Measurements from ENCODE around the gene SYDE2.
"Not testable (repeated sequence)": the region's sequence is repeated elsewhere in the genome, so short reads cannot be mapped to it uniquely, and the experiment has no call there.

Gene SYDE2

DNA sequence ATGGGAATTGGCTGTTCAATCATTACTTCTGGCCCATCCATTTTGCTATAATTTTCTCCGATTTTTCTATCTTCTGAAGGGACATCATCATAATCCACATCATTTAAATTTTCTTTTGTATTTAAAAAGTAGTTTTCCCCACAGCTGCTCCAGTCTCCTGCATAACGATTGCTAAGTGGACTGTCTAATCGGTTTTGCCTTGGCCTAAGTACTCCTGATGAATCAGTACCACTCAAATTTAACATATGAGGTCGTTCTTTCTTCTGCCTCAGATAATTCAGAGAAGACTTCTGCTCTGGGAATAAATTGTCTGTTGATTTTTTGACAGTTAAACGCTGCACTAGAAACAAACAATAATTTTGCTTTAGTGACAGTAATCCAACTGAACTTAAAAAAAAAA is 41.9 kb downstream of the SYDE2 start:
- DNase-seq = no peak

DNA sequence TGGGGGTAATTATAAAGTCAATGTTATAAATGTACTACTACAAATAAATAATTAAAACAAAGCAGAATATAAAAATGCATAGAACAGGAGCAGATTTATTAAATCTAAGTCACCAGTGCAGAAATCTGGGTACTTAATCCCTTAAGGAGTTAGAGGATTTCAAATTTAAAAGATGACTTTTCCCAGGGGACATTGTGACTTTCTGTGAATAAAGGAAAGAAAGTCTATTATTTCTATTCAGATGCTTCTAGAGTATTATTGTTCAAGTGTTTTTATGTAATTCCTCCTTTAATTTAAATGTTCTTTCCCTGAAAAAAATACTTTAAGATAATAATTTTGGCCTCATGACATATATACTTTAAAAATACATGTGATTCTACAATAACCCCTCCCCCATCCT is 43.4 kb downstream of the SYDE2 start:
- no peak for DNase-seq

DNA sequence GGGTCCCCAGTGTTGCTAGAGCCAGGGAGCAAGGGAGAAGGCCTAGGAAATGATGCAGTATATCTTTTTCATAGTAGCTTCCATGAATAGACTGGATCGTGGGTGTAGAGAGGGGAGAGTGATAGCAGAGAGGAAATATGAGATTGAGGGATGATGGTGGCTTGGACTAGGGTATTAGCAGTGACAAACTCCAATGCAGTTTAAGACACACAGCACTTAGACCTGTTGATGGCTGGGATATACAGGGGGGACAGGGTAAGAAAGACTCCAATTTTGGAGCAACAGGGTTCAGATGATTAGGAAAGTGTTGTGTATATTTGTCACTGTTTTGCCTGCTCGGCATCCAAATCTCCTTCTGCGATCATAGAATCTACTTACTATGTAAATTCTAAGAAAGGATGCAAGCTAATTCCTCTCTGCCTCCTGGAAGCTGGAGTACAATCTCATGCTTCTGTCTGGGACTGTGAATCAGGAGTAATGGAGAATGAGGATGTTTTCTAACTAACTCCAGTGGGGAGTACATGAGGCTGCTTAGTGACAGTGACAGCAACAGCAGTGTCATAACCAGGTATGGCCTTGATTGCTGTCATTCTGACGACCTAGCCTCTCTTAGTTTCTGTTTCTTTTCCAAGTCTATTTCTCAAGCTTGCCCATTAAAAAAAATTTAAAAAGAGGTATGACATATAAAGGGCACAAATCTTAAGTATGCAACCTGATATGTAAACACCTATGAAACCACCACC is 47.5 kb downstream of the SYDE2 start:
- no peak for DNase-seq

DNA sequence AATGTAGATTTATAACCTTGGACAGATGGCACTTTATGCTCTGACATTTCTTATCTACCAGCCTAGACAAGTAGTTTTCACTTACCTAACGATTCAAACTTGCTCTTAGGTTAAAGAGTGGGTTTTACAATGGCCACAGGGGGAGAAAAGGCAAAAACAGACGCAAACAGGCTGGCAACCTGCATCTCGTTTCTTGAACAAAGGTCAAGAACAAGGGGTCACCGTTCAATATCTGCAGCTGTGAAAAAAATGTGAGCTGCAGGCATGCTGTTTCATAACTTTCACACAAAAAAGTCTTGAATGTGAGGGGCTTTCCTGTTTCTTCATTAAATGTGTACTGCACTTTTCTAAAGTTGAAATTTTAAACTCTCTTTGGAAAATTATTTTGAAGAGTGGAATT is 49.4 kb downstream of the SYDE2 start:
- no peak for DNase-seq

DNA sequence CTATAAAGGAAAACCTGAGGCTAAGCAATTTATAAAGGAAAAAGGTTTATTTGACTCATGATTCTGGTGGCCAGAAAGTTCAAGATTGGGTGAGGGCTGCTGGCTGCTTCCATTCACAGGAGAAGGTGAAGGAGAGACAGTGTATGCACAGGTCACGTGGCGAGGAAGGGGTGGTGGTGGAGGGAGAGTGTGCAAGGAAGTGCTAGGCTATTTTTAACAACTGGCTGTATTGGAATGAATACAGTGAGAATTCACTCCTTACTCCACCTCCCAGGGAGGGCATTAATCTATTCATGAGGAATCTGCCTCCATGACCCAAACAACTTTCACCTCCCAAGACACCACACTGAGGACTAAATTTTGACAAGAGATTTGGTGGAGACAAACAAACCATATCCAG is 51.0 kb downstream of the SYDE2 start:
- DNase-seq = no peak

DNA sequence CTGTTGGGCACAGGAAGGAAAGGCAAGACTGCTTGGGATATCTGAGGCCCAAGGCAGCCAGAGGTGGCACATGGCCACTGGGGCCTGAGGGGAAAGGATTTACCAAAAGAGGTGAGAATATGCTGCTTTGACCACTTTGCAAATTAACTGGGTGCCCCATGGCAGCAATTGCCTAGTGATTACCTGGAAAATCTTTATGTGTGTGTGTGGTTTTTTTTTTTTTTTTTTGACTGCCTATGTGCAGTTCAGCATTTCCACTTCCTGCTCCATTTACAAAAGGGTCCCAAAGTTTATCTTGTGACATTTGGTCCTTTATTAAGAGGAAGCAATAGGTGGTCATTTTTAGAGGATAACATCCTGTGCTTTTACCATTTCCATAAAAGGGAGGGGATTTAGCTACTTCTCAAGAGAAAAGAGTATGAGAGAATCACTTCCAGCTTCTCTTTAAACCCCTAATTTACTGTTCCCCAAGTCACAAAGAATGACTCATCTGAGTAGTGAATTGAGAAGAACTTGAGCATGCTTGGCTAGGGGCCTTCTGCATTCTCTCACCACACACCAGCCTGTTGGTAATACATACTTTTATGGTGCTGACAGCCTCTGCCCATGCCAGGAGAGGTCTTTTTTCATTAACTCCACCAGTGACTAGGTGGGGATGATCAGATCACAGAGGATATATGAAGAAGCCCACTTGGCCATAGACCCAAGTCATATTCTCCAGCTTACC is 52.1 kb downstream of the SYDE2 start:
- DNase-seq = peak; percentile 80

DNA sequence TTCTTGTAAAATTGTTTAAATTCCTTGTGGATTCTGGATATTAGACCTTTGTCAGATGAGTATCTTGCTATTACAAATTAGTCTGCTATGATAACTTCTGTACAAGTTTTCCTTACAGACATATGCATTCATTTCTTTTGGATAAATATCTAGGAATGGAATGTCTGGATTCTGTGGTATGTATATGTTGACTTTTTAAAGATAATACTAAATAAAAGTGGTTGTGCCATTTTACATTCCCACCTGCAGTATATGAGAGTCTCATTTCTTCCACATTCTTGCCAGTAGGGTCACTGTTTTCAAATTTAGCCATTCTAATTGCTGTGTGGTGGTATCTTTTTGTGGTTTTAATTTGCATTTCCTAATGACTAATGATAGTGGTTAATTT is 53.9 kb downstream of the SYDE2 start:
- DNase-seq = no peak

DNA sequence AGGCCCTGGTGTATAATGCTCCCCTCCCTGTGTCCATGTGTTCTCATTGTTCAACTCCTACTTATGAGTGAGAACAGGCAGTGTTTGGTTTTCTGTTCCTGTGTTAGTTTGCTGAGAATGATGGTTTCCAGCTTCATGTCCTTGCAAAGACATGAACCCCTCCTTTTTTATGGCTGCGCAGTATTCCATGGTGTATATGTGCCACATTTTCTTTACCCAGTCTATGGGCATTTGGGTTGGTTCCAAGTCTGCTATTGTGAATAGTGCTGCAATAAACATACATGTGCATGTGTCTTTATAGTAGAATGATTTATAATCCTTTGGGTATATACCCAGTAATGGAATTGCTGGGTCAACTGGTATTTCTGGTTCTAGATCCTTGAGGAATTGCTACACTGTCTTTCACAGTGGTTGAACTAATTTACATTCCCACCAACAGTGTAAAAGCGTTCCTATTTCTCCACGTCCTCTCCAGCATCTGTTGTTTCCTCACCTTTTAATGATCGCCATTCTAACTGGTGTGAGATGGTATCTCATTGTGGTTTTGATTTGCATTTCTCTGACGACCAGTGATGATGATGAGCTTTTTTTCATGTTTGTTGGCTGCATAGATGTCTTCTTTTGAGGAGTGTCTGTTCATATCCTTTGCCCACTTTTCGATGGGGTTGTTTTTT is 54.4 kb downstream of the SYDE2 start:
- not testable (repeated sequence) for DNase-seq

DNA sequence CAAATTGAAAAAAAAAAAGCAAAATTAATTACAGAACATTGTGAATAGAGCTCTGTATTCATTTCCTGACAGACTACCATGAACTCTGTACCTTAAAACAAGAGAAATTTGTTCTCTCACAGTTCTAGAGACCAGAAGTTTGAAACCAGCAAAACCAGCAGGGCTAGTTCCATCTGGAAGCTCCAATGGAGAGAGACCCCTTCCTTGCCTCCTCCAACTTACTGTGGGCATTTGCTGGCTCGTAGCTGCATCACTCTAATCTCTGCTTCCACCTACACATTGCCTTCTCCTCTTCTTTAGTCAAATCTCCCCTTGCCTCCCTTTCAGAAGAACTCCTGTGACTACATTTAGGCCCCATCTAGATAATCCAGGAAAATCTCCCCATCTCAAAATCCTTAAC is 56.5 kb downstream of the SYDE2 start:
- DNase-seq = no peak

DNA sequence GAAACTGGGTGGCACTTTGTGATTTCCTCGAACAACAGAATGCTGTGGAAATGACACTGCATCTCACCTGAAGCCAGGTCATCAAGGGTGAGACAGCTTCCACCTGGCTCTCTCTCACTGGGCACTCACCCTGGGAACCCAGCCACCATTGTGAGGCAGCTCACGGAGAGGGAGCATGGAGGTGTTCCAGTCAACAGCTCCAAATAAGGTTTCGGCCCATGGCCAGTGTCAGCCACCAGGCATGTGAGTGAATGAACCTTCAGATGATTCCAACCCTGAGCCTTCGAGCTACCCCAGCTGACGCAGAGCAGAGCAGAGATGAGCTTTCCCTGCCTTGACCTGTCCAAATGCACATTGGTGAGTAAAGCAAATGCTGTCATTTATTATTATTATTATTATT is 58.1 kb downstream of the SYDE2 start:
- DNase-seq = no peak

DNA sequence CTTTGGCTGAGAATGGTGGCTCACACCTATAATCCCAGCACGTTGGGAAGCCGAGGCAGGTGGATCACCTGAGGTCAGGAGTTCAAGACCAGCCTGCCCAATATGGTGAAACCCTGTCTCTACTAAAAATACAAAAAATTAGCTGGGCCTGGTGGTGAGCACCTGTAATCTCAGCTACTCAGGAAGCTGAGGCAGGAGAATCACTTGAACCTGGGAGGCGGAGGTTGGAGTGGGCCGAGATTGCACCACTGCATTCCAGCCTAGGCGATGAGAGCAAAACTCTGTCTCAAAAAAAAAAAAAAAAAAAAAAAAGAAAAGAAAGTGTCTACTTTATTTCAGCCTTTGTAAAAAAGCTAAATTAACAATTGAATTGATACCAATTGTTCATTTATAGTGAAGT is 62.4 kb downstream of the SYDE2 start:
- DNase-seq = not testable (repeated sequence)

DNA sequence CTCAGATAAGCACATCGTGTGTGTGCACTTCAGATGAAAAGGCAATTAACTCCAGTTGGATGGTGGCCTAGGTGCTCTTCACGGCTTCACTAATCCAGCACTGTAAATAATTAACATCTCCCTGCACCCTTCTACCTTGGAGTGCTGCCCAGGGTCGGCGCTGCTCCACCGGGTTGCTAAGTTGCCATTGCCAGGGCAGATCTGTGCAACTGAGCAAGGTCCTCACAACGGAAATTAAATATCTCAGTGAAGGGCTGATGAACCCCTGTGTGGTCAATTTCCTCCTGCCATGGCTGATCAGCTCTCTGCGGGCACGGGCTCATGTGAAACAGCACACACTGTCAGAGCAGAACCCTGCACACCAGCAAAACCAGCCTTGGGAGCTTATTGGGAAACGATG is 63.2 kb downstream of the SYDE2 start:
- DNase-seq = no peak

DNA sequence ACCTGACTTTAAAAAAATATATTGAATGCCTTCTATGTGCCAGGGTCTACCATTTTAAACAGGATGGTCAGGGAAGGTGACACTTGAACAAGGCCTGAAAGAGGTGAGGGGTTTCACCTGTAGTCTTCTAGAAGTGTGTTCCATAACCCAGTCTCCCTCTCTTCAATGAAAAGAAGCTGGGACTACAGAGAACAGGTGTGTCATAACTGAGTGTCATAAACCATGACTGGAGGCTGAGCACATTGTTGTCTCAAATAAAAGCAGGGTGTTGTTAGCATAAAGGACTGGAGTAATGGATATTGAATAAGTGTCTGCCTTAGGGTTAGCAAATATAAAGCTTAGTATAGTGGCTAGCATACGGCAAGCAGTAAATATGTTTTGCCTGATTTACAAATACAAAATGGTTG is 65.4 kb downstream of the SYDE2 start:
- DNase-seq = no peak

DNA sequence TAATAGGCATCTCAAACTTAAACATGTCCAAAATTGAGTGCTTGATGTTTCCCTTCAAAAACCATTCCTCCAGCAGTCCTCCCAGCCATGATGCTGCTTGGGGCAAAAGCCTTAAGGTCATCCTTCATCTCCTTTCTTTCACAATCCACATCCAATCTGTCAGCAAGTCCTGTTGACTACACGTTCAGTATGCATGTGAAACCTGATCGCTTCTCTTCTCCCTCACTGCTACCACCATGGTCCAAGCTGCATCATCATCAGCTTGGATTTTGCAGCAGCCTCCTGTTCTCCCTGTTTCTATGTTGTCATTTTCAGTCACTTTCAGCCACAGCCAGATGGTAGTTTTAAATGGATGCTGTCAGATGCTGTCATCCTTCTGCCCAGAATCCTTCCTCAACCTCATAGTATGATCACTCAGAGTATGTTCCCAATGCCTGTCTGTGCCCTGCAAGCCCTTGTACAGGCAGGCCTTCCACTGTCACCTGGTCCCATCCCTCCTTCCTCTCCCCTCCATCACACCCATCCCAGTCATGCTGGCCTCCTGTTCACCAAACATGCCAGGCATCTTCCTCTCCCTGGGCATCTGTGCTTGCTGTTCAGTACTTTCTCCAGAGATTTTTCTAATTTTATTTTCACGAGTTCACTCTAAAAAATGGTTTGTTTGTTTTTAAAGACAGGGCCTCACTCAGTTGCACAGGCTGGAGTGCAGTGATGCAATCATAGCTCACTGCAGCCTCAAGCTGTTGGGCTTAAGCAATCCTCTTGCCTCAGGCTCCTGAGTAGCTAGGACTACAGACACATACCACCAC is 66.0 kb downstream of the SYDE2 start:
- DNase-seq = no peak

DNA sequence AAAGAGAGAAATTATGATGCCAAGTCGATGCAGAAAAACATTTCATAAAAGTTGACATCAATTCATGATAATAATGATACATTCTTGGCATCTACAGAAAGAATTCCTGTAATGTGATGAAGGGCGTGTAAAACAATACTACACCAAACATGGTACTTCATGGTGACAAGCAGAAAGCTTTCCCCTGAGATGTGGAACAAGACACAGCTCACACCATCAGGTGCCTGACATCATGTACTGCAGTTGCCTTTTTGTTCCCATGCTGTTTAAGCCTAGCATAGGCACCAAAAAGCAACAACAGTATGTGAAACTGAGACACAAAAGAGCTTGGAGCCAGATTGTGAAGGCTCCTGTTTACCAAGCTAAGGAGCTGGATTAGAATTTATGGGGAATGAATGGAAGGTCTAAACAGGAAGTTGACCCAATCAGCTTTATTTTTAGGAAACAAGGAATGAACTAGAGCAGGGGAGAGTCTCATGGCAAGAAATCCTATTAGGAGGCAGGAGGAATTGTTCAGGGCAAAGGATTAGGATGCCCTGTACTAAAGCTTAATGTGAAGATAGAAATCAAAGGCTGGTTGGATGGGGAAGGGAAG is 67.2 kb downstream of the SYDE2 start:
- no peak for DNase-seq

DNA sequence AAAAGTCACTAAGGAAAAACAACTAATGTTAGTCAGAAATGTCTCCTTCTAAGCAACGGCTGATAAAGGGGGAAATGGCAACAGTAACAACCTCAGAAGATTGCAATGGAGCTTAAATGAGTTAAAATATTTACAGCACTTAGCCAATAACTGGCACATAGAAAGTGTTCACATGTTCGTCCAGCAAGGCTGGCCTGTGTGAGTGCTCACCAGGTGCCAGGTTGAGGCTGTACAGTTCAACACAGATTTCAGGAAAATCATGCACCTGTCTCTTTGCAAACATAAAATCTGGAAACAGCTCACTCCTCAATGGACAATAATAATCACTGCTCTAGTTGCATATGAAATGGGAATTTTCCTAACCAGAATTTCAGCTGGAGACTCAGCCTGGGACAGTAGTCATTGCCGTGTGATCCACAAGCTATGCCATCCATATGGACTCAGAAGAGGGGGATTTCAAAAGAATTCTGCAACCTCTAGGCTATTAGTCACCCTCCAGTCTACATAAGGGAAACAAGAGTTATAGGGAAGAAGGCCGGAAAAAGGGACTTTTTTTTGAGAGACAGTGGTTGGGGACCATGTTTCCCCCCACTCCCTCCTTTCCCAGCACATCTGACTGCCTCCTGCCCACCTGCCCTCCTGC is 68.6 kb downstream of the SYDE2 start:
- no peak for DNase-seq

DNA sequence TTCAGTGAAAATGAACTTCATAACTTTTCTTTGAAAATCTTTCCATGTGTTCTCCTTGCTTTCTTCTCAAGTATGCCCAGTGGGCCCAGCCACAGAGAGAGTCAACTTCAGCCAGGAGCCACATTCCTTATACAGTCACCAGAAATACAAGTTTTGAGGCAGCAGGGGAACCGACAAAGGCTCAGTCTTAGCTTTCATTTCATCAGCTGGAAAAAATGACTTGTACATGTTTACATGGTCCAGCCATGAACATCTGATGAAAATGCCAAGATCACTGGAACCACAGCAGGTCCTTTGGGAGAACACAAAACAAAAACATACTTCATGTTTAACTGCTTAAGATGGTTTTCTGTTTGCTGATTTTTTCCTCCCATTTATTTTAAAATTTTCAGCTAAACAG is 72.5 kb downstream of the SYDE2 start:
- no peak for DNase-seq

DNA sequence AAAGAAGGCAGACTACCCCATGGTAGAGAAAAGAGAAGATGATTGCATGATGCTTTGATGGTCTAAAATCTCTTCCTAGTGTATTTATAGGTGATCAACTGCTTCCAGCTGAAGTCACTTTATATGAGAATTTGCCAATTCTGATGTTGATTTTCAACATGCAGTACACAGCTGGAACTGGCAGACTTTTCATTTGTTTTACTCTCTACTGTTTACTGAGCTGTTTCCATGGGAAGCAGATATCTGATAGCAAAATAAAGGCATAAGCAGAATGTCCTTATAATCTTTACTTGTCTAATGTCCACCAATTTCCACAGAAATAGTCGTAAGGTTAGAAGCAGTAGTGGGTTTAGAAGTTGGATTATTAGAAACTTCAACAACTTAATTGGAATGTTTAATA is 74.9 kb downstream of the SYDE2 start:
- DNase-seq = no peak

DNA sequence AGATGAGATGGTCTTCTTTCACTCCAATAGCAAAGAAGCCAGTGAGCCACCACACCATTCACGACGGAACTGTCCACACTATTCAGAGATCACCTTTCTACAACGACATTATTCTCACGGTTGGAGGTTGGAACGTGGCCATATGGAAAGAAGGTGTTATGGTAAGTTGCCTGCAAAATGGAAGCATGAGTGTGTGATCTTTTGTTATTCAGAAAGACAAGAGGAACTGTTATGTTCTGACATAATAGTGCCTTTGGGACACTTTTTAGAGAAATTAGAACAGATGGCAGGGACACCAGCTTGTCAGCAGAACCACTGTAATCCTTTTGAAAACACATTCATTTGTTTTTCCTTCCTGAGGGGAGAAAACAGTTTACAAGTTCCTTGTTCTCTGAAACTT is 76.7 kb downstream of the SYDE2 start:
- no peak for DNase-seq

DNA sequence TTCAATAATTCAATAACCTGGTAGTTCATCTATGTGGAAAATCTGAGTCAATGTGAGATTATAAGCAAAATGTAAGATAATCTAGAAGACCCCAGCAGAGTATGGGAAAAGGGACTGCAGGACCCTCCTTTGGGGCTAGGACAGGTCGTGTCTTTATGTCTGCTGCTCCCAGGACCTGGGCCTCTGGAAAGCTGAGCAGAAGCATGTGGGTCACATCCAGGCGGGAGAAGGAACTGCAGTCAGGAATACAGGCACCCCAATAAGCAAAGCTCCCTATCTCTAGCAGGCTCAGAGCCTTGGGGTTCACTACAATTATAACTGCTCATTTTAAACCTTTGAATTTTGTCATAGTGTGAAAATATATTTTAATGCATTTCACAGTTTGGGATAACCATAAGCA is 78.6 kb downstream of the SYDE2 start:
- DNase-seq = no peak

DNA sequence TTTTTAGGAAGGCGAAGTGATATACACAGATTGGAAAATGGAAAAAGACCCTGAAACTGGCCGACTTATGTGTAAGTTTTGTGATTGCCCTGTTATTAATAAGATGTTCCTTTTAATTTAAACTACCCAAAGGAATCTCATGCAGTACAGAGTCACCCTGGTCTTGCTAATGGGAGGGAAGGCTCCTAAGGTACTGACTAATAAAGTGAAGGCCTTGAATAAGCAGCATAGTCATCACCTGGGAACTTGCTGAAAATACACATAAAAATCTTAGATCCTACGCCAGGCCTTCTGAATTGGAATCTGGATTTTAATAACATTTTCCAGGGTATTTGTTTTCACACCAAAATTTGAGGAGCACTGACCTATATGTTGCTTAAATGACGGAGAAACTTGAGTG is 79.1 kb downstream of the SYDE2 start:
- DNase-seq = no peak

DNA sequence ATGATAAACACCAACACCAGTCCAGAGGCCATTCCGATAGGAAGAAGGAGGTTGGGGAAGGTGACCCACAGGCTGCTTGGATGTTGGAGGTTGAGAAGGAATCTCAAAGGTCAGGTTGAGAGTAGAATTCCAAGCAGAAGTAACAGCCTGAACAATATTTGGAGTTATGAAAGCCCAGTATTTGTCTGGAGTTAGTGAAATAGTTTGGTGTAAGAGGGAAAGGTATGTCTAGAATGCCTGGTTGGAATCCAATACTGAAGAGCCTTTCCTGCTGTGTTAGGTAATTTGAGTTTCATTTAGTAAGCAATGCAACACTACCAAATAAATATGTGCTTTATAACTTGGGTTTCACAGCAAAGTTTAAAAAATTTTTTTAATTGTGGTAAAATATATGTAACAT is 82.1 kb downstream of the SYDE2 start:
- DNase-seq = no peak
